SK-N-SH treated with all-trans-retinoic acid at 6 μM for 48 hours (cell line): ENCODE measurements around the gene PPP6R2.

Experiments
- ATAC-seq: fragments of 200-7000 bp; cut with Tn5 transposase; 3 replicates; pipeline ENCODE4 v1.9.1; 2020; ENCODE audit warnings: mild to moderate bottlenecking, moderate library complexity
- ARNTL ChIP-seq: fragments of 450-650 bp; formaldehyde crosslinking; IDR thresholded peaks from 2 replicates; pipeline ENCODE4 v1.5.0; 2020; ENCODE audit warnings: low read depth, mild to moderate bottlenecking, moderate library complexity, borderline replicate concordance
- BACH2 ChIP-seq: fragments of 250-450 bp; sonication (Bioruptor Pico); IDR thresholded peaks from 2 replicates; pipeline ENCODE4 v1.9.0; 2021; ENCODE audit warnings: mild to moderate bottlenecking, borderline replicate concordance
- CSDC2 ChIP-seq: fragments of 250-450 bp; sonication (Bioruptor Pico); IDR thresholded peaks from 2 replicates; pipeline ENCODE4 v1.5.0; 2020; ENCODE audit warnings: mild to moderate bottlenecking, moderate library complexity
- ESRRG ChIP-seq: fragments of 250-450 bp; sonication (Bioruptor Pico); IDR thresholded peaks from 2 replicates; pipeline ENCODE4 v1.6.1; 2021; ENCODE audit warnings: mild to moderate bottlenecking
- GLIS3 ChIP-seq: fragments of 250-450 bp; sonication (Bioruptor Pico); IDR thresholded peaks from 2 replicates; pipeline ENCODE4 v1.5.0; 2020; ENCODE audit warnings: mild to moderate bottlenecking, moderate library complexity
- OSR1 ChIP-seq: fragments of 250-450 bp; sonication (Bioruptor Pico); IDR thresholded peaks from 2 replicates; pipeline ENCODE4 v1.8.0; 2022; ENCODE audit warnings: moderate library complexity, mild to moderate bottlenecking, inconsistent platforms
- PPARA ChIP-seq: fragments of 250-450 bp; sonication (Bioruptor Pico); IDR thresholded peaks from 2 replicates; pipeline ENCODE4 v1.5.0; 2020; ENCODE audit warnings: mild to moderate bottlenecking, borderline replicate concordance
- SNAI2 ChIP-seq: fragments of 250-450 bp; sonication (Bioruptor Pico); IDR thresholded peaks from 2 replicates; pipeline ENCODE4 v1.5.0; 2020; ENCODE audit warnings: mild to moderate bottlenecking, moderate library complexity
- TCF4 ChIP-seq: fragments of 250-450 bp; sonication (Bioruptor Pico); IDR thresholded peaks from 2 replicates; pipeline ENCODE4 v1.8.0; 2021; ENCODE audit warnings: mild to moderate bottlenecking, moderate library complexity, borderline replicate concordance
- TOX ChIP-seq: fragments of 250-450 bp; sonication (Bioruptor Pico); IDR thresholded peaks from 2 replicates; pipeline ENCODE4 v1.8.0; 2021; ENCODE audit warnings: mild to moderate bottlenecking, moderate library complexity, borderline replicate concordance
- ZC3H10 ChIP-seq: fragments of 250-450 bp; sonication (Bioruptor Pico); IDR thresholded peaks from 2 replicates; pipeline ENCODE4 v1.5.1; 2021; ENCODE audit warnings: mild to moderate bottlenecking, moderate library complexity
- ZFP3 ChIP-seq: fragments of 250-450 bp; sonication (Bioruptor Pico); IDR thresholded peaks from 2 replicates; pipeline ENCODE4 v1.5.0; 2020; ENCODE audit warnings: mild to moderate bottlenecking, moderate library complexity
- ZFP30 ChIP-seq: fragments of 450-650 bp; formaldehyde crosslinking; IDR thresholded peaks from 2 replicates; pipeline ENCODE4 v1.5.0; 2022; ENCODE audit warnings: mild to moderate bottlenecking, moderate library complexity
- ZNF565 ChIP-seq: fragments of 450-650 bp; formaldehyde crosslinking; conservative IDR thresholded peaks from 2 replicates; pipeline ENCODE4 v1.5.0; 2020; ENCODE audit warnings: low read depth, mild to moderate bottlenecking, moderate library complexity
- ZNF70 ChIP-seq: fragments of 450-650 bp; formaldehyde crosslinking; IDR thresholded peaks from 2 replicates; pipeline ENCODE4 v1.5.0; 2020; ENCODE audit warnings: mild to moderate bottlenecking, moderate library complexity
- ZNF8 ChIP-seq: fragments of 450-650 bp; formaldehyde crosslinking; IDR thresholded peaks from 2 replicates; pipeline ENCODE4 v1.5.0; 2020; ENCODE audit warnings: mild to moderate bottlenecking, moderate library complexity
- TF ChIP-seq, protein P1 (sequence below): fragments of 250-450 bp; sonication (Bioruptor Pico); IDR thresholded peaks from 2 replicates; pipeline ENCODE4 v1.8.0; 2020; ENCODE audit warnings: mild to moderate bottlenecking, moderate library complexity, borderline replicate concordance
- TF ChIP-seq, protein P2 (sequence below): fragments of 250-450 bp; sonication (Bioruptor Pico); IDR thresholded peaks from 2 replicates; pipeline ENCODE4 v1.5.1; 2021; ENCODE audit warnings: mild to moderate bottlenecking, moderate library complexity
- TF ChIP-seq, protein P3 (sequence below): fragments of 250-450 bp; sonication (Bioruptor Pico); IDR thresholded peaks from 2 replicates; pipeline ENCODE4 v1.8.0; 2021; ENCODE audit warnings: low read depth, mild to moderate bottlenecking, moderate library complexity, borderline replicate concordance
- TF ChIP-seq, protein P4 (sequence below): fragments of 250-450 bp; sonication (Bioruptor Pico); IDR thresholded peaks from 2 replicates; pipeline ENCODE4 v1.5.1; 2020; ENCODE audit warnings: low read depth, mild to moderate bottlenecking, moderate library complexity
- TF ChIP-seq, protein P5 (sequence below): fragments of 250-450 bp; sonication (Bioruptor Pico); IDR thresholded peaks from 2 replicates; pipeline ENCODE4 v1.5.0; 2020; ENCODE audit warnings: mild to moderate bottlenecking, moderate library complexity

Gene PPP6R2

DNA sequence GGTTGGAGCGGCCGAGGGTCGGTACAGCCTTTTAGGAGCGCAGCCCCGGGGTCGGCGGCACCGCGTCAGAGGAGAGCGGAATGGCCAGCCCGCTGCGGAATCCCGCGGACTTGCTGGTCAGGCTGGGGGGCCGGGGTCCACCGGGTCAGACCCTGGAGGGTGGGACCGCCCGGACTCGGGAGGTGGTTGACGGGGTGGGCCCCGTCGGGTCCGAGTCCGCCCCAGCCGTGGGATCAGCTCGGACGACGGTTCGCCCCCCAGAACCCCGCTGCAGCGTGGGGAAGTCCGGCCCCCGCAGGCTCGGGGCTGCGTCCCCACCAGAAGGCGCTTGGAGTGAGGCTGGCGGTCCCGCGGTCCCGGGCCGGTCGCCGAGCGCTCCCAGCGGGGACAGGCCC lies 137.9 kb downstream of the PPP6R2 start:
- no peak for ATAC-seq
- TF ChIP-seq ARNTL (no peak), CSDC2 (no peak), ZNF565 (CRISPR knock-in tag) (no peak), ZFP30 (CRISPR knock-in tag) (no peak), BACH2 (no peak), TOX (CRISPR knock-in tag) (no peak), GLIS3 (CRISPR knock-in tag) (no peak), ZFP3 (CRISPR knock-in tag) (no peak)
- TF ChIP-seq, protein P1, sequence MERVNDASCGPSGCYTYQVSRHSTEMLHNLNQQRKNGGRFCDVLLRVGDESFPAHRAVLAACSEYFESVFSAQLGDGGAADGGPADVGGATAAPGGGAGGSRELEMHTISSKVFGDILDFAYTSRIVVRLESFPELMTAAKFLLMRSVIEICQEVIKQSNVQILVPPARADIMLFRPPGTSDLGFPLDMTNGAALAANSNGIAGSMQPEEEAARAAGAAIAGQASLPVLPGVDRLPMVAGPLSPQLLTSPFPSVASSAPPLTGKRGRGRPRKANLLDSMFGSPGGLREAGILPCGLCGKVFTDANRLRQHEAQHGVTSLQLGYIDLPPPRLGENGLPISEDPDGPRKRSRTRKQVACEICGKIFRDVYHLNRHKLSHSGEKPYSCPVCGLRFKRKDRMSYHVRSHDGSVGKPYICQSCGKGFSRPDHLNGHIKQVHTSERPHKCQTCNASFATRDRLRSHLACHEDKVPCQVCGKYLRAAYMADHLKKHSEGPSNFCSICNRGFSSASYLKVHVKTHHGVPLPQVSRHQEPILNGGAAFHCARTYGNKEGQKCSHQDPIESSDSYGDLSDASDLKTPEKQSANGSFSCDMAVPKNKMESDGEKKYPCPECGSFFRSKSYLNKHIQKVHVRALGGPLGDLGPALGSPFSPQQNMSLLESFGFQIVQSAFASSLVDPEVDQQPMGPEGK (CRISPR knock-in tag) = no peak
- TF ChIP-seq, protein P2, sequence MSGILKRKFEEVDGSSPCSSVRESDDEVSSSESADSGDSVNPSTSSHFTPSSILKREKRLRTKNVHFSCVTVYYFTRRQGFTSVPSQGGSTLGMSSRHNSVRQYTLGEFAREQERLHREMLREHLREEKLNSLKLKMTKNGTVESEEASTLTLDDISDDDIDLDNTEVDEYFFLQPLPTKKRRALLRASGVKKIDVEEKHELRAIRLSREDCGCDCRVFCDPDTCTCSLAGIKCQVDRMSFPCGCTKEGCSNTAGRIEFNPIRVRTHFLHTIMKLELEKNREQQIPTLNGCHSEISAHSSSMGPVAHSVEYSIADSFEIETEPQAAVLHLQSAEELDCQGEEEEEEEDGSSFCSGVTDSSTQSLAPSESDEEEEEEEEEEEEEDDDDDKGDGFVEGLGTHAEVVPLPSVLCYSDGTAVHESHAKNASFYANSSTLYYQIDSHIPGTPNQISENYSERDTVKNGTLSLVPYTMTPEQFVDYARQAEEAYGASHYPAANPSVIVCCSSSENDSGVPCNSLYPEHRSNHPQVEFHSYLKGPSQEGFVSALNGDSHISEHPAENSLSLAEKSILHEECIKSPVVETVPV = no peak
- TF ChIP-seq, protein P3, sequence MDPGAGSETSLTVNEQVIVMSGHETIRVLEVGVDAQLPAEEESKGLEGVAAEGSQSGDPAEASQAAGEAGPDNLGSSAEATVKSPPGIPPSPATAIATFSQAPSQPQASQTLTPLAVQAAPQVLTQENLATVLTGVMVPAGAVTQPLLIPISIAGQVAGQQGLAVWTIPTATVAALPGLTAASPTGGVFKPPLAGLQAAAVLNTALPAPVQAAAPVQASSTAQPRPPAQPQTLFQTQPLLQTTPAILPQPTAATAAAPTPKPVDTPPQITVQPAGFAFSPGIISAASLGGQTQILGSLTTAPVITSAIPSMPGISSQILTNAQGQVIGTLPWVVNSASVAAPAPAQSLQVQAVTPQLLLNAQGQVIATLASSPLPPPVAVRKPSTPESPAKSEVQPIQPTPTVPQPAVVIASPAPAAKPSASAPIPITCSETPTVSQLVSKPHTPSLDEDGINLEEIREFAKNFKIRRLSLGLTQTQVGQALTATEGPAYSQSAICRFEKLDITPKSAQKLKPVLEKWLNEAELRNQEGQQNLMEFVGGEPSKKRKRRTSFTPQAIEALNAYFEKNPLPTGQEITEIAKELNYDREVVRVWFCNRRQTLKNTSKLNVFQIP = no peak

DNA sequence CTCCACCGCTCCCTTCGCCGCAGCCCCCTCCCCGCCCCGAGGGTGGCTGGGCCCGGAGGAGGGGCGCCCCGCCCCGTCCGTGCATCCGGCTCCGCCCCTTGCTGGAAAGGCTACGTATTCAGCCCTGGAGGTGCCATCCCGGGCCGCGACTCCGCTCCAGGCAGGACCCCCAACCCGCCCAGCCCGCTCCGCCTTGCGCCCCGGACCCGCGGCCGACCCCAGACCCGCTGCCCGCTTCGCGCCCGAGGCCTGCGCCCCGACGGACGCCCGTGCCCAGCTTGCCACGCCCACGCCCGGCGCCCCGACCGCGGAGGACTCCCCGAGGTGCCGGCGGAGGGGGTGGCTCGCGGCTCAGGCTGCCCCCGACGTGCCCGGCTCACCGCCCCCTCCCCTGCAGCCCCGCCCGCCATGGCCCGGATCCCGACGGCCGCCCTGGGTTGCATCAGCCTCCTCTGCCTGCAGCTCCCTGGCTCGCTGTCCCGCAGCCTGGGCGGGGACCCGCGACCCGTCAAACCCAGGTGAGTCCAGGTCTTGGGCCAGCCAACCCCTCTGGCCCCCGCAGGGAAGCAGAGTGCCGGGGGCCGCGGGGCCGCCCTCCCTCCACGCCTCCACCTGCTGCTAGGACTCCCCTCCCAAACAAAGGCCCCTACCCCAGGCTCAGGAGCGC lies 138.4 kb downstream of the PPP6R2 start, which contains the start of gene ADM2:
TSS of gene ADM2 (plus strand) at position 104 of the 667 bp plus-strand sequence. CDS start at position 409, 305 bp downstream.
- ATAC-seq = peak; percentile 44
- TF ChIP-seq ZFP30 (CRISPR knock-in tag) (no peak), SNAI2 (CRISPR knock-in tag) (no peak), ZFP3 (CRISPR knock-in tag) (no peak), TCF4 (CRISPR knock-in tag) (no peak), ZNF565 (CRISPR knock-in tag) (no peak), PPARA (CRISPR knock-in tag) (no peak), ESRRG (CRISPR knock-in tag) (no peak), OSR1 (no peak), ZNF70 (CRISPR knock-in tag) (no peak), GLIS3 (CRISPR knock-in tag) (no peak), BACH2 (no peak), ZNF8 (CRISPR knock-in tag) (no peak), ZC3H10 (no peak), CSDC2 (no peak), TOX (CRISPR knock-in tag) (no peak)
- TF ChIP-seq, protein P3 = no peak
- TF ChIP-seq, protein P2 = no peak
- TF ChIP-seq, protein P4, sequence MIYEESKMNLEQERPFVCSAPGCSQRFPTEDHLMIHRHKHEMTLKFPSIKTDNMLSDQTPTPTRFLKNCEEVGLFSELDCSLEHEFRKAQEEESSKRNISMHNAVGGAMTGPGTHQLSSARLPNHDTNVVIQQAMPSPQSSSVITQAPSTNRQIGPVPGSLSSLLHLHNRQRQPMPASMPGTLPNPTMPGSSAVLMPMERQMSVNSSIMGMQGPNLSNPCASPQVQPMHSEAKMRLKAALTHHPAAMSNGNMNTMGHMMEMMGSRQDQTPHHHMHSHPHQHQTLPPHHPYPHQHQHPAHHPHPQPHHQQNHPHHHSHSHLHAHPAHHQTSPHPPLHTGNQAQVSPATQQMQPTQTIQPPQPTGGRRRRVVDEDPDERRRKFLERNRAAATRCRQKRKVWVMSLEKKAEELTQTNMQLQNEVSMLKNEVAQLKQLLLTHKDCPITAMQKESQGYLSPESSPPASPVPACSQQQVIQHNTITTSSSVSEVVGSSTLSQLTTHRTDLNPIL (CRISPR knock-in tag) = no peak
- TF ChIP-seq, protein P1 (CRISPR knock-in tag) = no peak
- TF ChIP-seq, protein P5, sequence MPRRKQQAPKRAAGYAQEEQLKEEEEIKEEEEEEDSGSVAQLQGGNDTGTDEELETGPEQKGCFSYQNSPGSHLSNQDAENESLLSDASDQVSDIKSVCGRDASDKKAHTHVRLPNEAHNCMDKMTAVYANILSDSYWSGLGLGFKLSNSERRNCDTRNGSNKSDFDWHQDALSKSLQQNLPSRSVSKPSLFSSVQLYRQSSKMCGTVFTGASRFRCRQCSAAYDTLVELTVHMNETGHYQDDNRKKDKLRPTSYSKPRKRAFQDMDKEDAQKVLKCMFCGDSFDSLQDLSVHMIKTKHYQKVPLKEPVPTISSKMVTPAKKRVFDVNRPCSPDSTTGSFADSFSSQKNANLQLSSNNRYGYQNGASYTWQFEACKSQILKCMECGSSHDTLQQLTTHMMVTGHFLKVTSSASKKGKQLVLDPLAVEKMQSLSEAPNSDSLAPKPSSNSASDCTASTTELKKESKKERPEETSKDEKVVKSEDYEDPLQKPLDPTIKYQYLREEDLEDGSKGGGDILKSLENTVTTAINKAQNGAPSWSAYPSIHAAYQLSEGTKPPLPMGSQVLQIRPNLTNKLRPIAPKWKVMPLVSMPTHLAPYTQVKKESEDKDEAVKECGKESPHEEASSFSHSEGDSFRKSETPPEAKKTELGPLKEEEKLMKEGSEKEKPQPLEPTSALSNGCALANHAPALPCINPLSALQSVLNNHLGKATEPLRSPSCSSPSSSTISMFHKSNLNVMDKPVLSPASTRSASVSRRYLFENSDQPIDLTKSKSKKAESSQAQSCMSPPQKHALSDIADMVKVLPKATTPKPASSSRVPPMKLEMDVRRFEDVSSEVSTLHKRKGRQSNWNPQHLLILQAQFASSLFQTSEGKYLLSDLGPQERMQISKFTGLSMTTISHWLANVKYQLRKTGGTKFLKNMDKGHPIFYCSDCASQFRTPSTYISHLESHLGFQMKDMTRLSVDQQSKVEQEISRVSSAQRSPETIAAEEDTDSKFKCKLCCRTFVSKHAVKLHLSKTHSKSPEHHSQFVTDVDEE (CRISPR knock-in tag) = no peak
